GM12864 (cell line): ENCODE data around the gene ACTL8.

Experiments
- DNase-seq: peaks from one replicate; pipeline ENCODE4 v3.0.0-alpha.2; 2011; ENCODE audit warnings: low read depth
- H3K4me3 ChIP-seq: 2 replicates; pipeline ENCODE4 v1.5.1; 2011; ENCODE audit warnings: mild to moderate bottlenecking, low read depth, low read length, control low read depth
- TF ChIP-seq, protein P1 (sequence below): IDR thresholded peaks from 2 replicates; pipeline ENCODE4 v1.5.1; 2011; ENCODE audit warnings: low read depth, mild to moderate bottlenecking, moderate library complexity, low read length, control low read depth, inconsistent platforms; ENCODE audit errors: missing control alignments

The ACTL8 gene

DNA sequence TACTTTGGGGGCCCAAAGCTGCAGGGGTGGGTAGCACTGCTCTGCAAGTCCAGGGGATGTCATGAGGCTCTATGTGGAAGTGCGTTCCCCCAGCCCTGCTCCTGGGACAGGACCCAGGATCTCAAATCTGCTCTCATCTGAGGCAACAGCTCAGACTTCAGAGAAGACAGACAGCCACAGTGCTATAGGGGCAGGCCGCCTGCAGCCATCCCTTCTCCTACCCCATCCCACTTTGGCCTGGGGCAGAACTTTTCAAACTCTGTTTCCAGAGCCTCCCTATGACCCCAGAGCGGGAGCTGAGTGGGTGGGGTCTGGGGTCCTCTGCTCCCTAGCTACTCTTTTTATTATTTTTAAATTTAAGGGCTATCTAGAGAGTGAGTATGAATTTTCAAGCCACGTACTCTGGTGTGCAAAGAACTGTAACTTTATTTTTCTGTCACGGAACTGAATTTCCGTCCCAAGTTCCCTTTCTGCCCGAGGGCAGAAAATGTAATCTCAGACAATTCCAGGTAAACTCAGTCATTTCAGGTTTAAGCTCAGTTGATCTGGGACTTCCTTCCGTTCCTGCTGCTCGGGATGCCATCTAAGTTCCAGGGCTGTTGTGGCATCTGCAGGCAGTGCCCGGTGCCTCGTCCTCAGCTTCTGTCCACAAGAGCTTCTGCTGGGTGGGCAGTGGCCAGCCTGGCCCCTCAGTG, 98.3 kb downstream of the ACTL8 start:
- TF ChIP-seq, protein P1, sequence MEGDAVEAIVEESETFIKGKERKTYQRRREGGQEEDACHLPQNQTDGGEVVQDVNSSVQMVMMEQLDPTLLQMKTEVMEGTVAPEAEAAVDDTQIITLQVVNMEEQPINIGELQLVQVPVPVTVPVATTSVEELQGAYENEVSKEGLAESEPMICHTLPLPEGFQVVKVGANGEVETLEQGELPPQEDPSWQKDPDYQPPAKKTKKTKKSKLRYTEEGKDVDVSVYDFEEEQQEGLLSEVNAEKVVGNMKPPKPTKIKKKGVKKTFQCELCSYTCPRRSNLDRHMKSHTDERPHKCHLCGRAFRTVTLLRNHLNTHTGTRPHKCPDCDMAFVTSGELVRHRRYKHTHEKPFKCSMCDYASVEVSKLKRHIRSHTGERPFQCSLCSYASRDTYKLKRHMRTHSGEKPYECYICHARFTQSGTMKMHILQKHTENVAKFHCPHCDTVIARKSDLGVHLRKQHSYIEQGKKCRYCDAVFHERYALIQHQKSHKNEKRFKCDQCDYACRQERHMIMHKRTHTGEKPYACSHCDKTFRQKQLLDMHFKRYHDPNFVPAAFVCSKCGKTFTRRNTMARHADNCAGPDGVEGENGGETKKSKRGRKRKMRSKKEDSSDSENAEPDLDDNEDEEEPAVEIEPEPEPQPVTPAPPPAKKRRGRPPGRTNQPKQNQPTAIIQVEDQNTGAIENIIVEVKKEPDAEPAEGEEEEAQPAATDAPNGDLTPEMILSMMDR = no peak

DNA sequence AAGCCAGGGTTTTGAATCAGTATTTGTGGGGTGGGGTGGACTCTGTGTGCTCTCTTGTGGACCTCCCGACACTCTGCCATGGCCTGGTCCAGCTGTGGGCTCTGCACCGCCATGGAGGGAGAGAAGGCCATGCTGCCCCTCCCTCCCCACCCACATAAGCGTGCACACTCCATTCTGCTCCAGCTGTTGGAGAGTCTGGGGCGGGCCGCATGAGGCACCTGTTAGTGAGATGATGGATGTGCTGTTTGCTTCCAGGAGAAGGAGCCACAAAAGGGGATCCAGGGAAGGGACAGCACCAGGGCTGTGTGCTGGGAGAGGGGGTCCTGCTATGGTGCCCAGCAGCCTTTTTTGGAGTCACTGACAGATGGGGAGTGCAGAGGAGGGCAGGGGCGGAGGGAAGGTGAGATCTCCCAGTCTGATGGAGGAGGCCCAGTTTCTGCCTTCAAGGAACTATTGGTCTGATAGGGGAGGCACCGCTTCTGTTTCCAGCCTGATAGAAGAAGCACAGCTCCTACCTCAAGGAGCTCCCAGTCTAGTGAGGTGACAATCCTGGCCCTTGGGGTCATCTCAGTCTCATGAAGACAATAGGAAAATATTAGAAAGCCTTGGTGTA, 101.5 kb downstream of the ACTL8 start:
- DNase-seq = no peak
- no peak overlapping the region for H3K4me3 ChIP-seq
- TF ChIP-seq, protein P1 = no peak

More for the DNA sequence above, 98.3 kb downstream of the ACTL8 start:
- DNase-seq = no peak
- no peak overlapping the region for H3K4me3 ChIP-seq

DNA sequence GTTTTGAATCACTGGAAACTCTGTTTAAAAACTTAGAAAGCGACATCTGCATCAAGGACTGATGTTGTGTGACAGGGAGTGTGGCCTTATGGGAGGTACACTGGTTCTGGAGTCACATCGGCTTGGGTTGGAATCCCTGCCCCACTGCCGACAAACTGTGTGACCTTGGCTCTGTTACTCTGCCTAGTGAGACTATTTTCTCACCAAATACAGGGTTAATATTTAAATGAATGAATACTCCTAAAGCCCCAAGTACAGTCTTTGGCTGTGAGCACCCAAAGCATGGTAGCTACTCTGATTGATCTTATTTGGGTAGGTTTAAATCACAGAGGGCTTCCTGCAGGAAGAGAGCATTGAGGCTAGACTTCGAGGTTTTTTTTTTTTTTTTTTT, 102.0 kb downstream of the ACTL8 start:
- DNase-seq = no peak
- no peak overlapping the region for H3K4me3 ChIP-seq
- TF ChIP-seq, protein P1 = no peak

GRCh38 chr1:17857996-17858395, 102.9 kb downstream of the ACTL8 start:
- no peak for DNase-seq

GRCh38 chr1:17860812-17861211, 105.7 kb downstream of the ACTL8 start:
- H3K4me3 ChIP-seq = no peak overlapping the region
- DNase-seq = no peak
- TF ChIP-seq, protein P1 = no peak

More at GRCh38 chr1:17857996-17858395, 102.9 kb downstream of the ACTL8 start:
- TF ChIP-seq, protein P1 = no peak
- H3K4me3 ChIP-seq = no peak overlapping the region

DNA sequence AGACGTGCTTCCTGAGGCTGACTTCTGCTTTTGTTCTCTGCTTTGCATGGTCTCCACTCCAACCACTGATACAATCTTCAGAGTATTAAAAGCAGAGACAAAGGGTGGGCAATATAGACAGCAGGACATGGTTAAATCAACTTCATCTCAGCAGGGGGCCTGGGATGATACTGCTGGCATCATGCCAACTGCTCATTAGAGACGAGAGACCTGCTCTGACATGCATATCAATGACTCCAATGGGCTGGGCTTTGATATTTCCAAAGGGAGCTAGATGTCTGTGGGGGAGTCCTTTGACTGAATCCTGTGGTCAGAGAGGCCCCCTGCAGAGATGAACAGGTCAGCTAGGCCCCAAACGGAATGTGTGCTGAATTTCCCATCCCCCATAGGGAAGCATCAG, 106.6 kb downstream of the ACTL8 start:
- DNase-seq = no peak
- TF ChIP-seq, protein P1 = no peak
- no peak overlapping the region for H3K4me3 ChIP-seq

DNA sequence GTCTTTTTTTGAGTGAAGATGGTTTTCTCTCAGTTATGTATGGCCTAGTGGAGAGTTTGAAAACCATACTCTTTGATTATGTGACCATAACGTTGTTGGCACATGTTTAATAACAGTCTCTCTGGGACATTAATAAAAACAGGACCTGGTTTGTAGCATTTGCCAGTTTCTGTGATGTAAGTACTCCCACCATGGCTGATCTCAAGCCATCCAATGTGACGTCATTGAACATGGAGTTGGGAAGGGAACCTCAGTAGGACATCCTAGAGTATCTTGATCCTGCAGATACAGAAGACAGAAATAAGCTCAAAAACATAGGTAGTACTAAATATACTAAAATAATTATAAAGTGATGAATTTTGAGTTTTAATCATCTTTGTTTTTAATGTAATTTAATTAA, 107.0 kb downstream of the ACTL8 start:
- TF ChIP-seq, protein P1 = no peak
- H3K4me3 ChIP-seq = no peak overlapping the region

More for the DNA sequence above, 107.0 kb downstream of the ACTL8 start:
- no peak for DNase-seq
